GM18499 (cell line): ENCODE measurements around the gene CDK9.
"Not testable (repeated sequence)": the region's sequence is repeated elsewhere in the genome, so short reads cannot be mapped to it uniquely, and the experiment has no call there.

Experiments used
- ATAC-seq: cut with Tn5 transposase; IDR thresholded peaks from one replicate; pipeline ENCODE4 v1.9.1; 2021; ENCODE audit warnings: moderate number of reproducible peaks; ENCODE audit not compliant: insufficient read depth, unreplicated experiment

The CDK9 gene

DNA sequence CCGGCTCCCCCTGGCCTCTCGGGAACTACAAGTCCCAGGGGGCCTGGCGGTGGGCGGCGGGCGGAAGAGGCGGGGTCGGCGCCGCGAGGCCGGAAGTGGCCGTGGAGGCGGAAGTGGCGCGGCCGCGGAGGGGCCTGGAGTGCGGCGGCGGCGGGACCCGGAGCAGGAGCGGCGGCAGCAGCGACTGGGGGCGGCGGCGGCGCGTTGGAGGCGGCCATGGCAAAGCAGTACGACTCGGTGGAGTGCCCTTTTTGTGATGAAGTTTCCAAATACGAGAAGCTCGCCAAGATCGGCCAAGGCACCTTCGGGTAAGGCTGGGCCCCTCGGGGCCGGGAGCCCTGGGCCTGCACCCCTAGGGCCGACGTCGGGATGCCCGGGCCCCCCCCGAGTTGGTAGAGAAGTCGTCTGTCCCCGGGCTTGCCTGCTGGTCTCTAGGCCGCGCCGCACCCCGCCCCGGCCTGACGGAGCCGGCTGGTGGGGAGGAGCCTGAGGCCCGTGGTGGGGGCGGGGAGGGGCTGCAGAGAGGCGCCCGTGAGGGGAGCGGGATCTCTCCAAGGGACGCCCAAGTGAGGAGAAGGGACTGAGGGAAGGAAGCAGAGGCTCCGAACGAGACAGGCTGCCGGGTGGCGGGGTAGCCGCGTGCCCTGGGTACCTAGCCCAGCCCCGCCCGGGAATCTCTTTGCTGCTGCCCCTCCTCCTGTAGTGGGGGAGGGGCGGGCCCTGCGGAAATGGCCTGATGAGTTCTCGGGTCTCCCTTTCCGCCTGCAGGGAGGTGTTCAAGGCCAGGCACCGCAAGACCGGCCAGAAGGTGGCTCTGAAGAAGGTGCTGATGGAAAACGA, at the start of gene CDK9:
CDK9 (plus strand) TSS at position 102 of the 840 bp plus-strand sequence; CDS start at position 217, 115 bp downstream.
- ATAC-seq, result no peak

DNA sequence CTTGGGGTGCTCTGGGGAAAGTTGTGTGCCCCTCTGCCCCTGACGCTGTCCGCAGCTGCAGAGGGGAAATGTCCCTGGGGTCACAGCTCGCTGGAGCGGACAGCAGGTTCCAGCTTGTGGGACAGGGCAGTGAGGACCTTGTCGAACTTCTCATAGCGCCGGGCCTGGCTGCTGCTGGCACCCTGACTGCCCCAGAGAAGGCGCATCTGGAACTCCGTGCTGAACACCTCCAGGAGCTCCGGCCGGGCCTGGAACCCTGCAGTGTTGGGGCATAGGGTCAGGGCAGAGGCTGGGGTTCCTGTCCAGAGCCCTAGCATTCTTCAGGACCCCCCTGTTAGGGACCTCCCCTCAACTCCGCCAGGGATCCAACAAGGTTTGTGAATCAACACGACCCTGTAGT, 47.2 kb upstream of the CDK9 start:
- ATAC-seq, result no peak

DNA sequence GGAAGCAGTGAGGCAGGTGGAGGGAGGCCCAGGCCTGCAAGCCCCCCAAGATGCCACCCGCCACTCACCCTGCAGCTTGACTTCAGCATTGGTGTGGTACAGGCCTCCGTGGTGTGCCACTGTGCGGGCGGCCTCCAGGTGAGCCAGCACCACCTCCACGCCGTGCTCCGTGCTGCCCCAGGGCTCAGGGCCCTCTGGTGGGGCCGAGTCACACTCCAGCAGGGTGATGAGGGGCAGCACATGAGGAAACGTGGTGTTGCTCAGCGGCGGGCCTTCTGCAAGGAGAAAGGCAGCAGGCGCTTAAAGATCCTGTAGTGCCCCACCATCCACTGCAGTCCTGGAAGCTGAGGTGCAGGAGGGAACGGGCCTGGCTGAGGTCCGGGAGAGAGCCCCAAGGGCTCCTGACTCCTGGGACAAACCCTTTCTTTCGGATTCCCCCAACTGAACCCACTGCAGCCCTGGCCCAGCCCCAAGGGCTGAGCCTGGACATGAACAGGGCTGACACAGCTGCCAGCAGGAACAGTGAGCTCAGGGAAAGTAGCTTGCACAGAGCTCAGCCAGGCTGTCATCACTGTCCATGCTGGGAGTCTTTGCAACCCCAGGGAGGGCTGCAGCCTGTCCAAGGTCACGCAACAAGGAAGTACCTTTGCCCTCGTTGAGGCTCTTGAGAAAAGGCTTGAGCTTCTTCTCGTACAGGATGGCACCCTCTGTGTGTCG, 46.1 kb upstream of the CDK9 start:
- no peak for ATAC-seq

DNA sequence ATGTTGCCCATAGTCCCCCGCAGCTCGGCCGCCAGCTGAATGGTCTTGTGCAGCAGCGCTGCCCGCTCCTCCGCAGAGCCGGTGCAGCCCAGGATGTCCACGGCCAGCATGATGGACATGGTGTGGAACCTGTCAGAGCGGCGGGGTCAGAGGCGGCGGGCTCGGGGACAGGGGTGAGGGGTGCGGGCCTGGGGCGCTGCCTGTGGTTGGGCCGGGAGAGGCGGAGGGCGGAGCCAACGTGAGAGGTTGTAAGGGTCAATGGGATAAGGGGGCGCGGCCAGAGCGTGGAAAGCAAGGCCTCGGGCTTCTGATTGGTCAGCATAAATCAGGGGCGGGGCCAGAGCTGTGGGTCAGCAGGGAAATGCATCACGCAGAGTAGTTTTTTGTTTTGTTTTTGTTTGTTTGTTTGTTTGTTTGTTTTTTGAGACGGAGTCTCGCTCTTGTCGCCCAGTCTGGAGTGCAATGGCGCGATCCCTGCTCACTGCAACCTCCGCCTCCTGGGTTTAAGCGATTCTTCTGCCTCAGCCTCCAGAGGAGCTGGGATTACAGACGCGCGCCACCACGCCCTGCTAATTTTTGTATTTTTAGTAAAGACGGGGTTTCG, 43.9 kb upstream of the CDK9 start:
- ATAC-seq, result no peak

DNA sequence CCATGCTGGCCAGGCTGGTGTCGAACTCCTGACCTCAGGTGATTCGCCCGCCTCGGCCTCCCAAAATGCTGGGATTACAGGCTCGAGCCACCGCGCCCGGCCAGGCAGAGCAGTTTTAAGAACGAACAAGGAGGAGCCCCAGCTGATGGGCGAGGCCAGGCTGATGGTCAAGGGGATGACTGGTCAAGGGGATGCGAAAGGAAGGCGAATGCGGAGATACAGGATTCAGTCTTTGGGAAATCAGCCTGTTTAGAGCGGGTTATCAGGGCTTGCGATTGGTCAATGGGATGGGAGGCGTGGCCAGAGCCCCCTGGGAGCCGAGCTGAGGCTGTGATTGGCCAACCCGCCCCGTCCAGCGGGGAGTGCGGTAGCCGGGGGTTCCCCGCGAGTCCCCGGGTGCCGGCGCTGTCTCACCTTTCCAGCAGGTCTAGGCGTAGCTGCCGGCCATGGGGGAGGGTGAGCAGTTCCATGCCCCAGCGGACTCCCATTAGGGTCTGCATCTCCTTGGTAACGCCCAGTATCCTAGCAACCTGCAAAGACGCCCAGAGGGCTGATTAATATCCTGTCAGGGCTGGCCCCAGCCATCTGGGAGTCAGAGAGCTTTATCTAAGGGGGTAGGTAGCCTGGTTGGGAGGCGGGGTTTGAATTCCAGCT, 43.3 kb upstream of the CDK9 start:
- no peak for ATAC-seq

DNA sequence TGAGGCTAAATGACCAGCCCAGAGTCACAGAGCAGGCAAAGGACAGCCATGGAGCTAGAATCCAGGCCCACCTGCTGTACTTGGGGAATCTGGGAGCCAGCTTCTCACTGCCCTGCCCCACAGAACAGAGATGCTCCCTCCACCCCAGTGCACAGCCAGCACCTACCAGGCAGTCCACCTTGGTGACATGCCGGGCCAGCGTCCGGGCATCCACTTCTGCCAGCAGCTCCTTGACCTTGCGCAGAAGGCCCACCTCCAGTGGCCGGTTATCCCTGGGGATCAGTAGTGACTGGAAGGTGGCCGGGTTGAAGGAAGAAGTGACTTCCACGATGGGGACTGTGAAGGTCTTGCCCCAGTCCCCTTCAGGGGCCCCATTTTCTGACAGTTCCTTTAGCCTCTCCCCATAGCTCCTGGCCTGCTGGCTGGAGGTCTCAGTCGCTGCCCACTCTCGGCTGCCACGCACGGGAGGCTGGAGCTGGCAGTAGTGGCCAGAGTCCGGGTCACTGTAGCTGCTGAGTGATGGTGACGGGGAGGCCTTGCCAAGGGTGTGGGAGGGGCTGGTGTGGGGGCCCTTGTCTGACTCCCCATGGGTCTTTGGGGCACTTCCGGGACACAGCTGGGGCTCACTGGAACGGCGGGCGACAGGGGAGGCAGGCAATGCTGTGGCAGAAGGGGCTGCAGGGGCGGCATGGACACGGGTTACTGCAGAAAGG, 41.3 kb upstream of the CDK9 start:
- no peak for ATAC-seq

DNA sequence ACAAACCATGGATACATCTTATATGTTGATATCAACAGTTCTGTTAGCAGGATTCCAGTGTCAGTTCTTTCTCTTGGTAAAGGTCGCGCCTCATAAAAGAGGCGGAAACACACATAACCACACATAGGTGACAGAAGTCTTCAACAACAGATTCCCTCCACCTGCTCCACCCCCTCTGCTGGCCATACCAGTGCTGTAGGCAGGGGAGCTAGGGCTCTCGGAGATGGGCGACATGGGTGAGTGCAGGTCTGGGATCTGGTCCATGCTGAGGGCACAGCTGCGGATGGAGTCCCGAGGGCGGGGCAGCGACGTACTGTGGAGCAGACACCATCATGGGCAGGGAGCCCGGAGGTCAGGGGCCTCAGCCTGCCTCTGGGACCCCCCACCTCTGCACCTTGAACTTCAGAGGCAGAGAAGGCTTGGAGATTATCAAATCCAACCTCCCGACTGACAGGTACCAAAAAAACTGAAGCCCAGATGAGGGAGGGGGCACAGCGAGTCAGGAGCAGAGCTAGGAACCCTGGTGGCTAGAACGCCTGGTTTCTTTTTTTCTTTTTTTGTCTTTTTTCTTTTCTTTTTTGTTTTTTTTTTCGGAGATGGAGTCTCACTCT, 38.8 kb upstream of the CDK9 start:
- ATAC-seq, result no peak

DNA sequence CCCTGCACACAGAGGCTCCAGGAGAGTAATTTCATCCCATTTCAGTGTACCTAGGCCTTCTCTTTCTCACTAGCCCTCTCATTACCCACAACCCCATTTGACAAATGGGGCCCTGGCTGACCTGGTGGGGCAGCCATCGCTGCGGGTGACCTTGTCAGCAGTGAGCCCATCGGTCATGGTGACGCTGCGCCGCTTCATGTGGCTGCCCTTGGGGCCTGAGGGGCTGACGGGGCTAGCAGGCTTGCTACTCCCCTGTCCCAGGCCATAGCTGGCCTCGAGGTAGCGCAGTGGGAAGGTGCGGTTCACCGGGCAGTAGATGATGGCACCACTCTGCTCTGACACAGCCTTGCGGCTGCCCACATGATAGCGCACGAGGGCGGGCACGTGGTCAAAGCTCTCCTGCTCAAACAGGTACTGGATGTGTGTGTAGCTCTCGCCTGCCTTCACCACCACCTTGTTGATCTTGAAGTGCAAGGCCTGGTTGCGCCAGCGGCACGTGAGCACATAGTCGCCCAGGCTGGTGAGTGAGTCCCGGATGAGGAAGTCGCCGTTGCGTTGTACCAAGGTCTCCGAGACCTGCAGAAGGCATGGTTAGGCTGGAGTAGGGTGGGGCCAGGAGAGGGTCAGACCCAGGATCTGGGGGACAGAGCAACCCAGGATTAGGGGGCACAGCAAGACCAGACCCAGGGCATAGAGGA, 36.6 kb upstream of the CDK9 start:
- ATAC-seq, result no peak

DNA sequence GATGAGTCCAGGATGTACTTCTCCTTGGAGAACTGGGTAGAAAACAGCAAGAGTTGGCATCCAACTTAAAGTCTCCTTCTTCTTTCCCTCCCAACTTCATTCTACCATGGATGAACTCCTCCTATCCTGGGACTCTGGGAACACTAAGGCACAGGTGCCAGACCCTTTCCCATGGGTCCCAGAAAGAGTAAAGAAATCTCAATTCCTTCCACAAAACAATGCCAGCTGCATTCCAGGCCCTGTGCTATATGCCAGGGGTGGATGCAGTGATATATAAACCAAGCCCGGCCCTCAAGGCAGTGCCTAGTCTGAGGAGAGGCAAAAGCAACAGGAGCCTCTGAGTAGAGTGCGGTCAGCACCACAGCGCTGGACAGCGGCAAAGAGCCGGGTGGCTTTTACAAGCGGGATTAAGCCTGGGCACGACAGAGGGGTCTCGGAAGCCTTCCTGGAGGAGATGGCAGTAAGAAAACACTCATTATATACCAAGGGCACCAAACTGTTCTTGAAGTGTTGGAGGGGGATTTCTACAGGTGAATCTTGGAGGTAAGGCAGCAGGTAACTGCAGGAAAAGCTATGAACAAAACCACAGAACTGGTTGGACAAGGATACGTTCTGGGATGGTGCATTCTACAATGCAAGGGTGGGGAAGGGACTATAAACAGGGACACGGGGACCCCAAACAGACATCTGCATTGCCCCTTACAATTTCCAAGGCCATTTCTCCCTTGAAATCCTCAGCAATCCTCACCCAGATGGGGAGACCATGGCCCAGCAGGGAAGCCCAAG, 34.4 kb upstream of the CDK9 start:
- ATAC-seq, result no peak

DNA sequence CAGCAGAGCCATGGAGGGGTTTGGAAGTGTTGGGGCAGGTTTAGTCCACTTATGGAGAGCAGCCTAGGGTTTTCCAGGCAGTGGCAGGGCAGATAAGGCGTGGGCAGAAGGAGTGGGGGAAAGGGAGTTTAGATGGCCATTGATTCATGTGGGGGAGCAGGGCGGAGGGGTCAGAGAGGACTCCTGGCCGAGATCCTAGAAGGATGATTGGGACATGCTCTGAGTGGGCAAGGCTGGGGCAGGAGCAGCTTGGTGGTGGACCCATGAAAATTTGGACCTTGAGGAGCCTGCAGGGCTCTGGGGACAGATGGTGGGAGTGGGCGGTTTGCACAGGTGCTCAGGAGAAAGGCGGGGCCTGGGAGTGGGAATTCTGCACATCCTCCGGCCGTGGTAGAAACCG, 32.7 kb upstream of the CDK9 start:
- ATAC-seq, result no peak

DNA sequence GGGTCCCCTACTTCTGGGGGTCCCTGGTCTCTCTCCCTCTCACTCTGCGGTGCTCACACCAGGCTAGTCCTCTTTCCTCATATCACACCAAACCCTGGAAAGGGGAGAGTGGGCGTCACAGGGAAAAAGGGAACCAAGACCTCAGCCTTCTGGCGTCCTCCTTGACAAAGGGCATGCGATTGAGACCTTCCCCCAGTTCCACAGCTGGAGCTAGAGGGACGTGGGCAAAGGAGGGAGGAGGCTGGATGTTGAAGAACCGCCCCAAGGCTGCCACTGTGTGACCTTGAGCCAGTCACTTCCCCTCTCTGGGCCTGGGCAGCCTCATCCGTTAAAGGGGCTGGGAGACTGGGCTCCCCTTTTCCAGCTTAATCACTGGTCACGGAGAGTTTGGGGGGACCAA, 32.2 kb upstream of the CDK9 start:
- ATAC-seq, result no peak

DNA sequence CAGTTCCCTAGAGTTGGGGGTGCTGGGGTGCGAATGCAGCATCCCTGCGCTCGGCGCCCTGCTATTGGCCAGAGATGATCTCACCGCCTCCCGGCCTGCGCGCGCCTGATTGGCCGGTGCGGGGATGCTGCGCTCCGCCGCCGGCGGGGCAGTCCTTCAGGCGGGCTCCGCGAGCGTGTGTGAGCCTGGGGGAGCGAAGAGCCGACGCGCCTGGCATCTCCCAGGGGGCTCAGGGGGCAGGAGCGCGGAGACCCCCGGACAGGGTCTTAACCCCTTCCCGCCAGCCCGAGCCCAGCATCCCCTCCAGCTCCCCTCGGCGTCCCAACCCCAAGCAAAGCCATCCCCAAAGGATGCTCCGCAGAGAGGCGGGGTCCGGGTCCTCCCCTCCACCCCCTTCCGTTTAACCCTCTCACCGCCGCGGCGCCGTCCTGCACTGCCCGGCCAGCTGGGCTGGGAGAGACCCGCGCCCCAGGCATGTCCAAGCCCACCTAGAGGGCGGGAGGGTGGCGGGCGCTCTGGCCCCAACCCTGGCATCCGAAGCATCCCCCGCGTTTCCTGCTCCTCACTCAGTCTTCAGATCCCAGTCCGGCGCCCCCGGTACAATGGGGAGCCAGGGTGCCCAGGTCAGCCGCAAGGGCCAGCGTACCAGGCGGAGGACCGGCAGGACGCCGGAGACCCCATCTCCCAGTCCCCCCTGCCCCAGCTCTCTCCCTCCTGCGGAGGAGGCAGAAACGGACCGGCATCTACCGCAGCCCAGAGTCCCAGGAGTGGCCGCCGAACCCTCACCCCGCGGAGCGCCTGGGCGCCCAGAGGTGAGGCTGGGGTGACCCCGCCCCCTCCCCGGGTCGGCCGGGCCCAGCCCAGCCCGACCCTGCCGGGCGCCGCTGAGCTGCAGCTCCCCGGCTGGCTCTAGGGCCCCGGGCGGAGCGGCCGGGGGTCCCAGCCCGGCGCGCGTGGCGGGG, 31.5 kb upstream of the CDK9 start:
- no peak for ATAC-seq

DNA sequence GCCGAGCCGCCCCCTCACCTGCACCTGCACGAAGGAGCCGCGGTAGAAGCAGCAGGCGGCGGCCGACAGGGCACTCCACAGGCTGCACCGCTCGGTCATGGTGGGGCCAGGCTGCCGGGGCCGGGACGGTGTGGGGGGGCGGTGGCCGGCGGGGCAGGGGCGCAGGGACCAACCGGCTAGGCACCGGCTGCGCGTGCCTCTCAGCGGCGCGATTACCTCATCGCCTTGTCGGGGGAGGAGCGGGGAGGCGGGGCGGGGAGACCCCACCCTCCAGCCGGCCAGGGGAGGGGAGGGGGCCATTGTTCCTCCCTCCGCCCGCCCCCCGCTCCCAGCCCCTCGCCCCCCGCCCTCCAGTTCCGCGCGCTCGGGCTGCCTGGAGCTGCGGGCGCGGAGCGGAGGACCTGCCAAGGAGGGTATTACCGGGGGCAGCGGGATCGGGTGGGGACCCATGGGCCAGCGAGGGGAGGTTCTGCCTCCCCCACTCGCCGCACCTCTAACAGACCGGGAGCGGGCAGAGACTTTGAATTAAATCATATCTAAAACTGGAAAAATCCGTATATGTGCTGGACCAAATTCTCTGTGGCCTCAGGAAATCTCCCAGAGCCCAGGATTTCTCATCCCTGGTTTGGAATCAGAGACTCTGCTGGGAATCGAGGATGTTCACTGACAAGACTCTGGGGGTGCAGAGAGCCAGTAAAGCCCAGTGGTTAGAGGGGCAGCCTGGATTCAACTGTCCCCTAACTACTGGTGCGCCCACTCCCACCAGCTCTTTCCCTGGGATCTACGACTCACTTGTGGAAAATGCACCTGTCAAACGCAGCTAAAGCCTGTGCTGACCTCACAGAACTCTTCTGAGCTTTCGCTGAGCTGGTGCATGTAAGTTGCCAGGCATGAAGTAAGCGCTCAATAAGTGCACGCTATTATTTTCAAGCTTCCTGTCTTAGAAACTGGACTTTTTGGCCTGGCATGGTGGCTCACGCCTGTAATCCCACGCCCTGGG, 30.5 kb upstream of the CDK9 start:
- ATAC-seq, result no peak

DNA sequence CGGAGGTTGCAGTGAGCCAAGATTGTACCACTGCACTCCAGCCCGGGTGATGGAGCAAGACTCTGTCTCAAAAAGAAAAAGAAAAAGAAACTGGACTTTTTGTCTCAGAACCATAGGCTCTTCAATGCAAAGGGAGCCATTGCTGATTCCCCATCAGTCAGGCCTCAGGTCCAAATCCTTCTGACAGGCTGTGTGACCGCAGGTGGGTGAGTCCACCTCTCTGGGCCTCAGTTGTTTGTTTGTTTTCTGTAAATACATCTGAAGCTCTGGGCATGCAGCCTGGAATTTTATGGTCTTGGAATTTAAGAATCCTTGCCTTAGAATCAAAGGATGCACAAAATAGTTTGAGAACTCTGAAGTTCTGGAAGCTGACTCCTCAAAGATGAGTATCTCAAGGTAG, 29.6 kb upstream of the CDK9 start:
- ATAC-seq, result no peak

DNA sequence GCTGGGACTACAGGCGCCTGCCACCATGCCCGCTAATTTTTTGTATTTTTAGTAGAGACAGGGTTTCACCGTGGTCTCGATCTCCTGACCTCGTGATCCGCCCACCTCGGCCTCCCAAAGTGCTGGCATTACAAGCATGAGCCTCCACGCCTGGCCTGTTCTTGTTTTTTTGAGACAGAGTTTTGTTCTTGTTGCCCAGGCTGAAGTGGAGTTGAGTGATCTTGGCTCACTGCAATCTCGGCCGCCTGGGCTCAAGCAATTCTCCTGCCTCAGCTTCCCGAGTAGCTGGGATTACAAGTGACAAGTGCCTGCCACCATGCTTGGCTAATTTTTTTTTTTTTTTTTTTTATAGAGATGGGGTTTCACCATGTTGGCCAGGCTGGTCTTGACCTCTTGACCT, 29.1 kb upstream of the CDK9 start:
- ATAC-seq, result not testable (repeated sequence)

DNA sequence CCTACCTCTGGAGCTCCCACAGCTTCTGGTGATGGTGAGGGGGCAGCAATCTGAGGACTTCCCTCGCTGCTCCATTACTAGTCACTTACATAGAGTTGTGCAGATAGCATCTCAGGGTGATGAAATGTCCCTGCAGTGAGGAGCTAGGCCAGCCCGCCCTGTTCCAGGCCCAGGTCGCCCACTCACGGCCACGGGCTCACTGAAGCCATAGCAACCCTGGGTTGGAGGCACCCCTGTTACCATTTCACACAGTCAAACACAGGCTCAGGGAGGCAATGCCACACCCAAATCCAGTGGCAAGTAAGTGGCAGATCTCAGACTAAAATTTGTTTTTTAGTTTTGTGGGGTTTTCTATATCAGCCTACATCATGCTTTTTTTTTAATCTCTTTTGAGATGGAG, 27.0 kb upstream of the CDK9 start:
- no peak for ATAC-seq
